Hepatocyte (in vitro differentiated cells): ENCODE data around the gene ZBTB20.

ENCODE experiments used
- CTCF ChIP-seq: fragments of 200-600 bp; sonication (generic); IDR thresholded peaks from 2 replicates; pipeline ENCODE4 v1.5.1; 2016; ENCODE audit warnings: antibody characterized with exemption, mild to moderate bottlenecking; ENCODE audit not compliant: poor library complexity
- EZH2 ChIP-seq: fragments of 200-600 bp; sonication (generic); IDR thresholded peaks from 2 replicates; pipeline ENCODE4 v1.6.1; 2016; ENCODE audit warnings: antibody characterized with exemption, mild to moderate bottlenecking, borderline replicate concordance
- EZH2phosphoT487 ChIP-seq: fragments of 200-600 bp; sonication (generic); IDR thresholded peaks from one replicate; pipeline ENCODE4 v1.6.1; 2018; ENCODE audit warnings: antibody characterized with exemption, mild to moderate bottlenecking, low read depth, moderate library complexity; ENCODE audit not compliant: unreplicated experiment, severe bottlenecking

- TF ChIP-seq CTCF (no peak), EZH2 (no peak), EZH2phosphoT487 (no peak)
Measured at GRCh38 chr3:114841515-114841914, 305.6 kb downstream of the ZBTB20 start.
